ENCODE measurements around the gene VEGFB.

VEGFB gene

GRCh38 chr11:64246871-64247728 is 12.7 kb downstream of the VEGFB start, which contains the start of gene PPP1R14B:
TSS of gene PPP1R14B (minus strand) at chr11:64246943. CDS start at chr11:64246673, 270 bp downstream.
- DNase-seq (ENCODE audit: low read depth in 2 of 2): peak in 1 of 2 donors; percentile 58

- no peak for DNase-seq (ENCODE audit: low read depth in 2 of 2)
Observed at GRCh38 chr11:64247729-64248531, 13.5 kb downstream of the VEGFB start.

- DNase-seq (ENCODE audit: low read depth in 2 of 2): no peak
Observed at GRCh38 chr11:64248578-64248977, 14.2 kb downstream of the VEGFB start.

GRCh38 chr11:64249038-64249437 is 14.7 kb downstream of the VEGFB start:
- DNase-seq (ENCODE audit: low read depth in 2 of 2): no peak

GRCh38 chr11:64249563-64250414 is 15.4 kb downstream of the VEGFB start:
- no peak for DNase-seq (ENCODE audit: low read depth in 2 of 2)

- DNase-seq (ENCODE audit: low read depth in 2 of 2): no peak
Observed at GRCh38 chr11:64250415-64251015, 16.1 kb downstream of the VEGFB start.

- DNase-seq (ENCODE audit: low read depth in 2 of 2): peak in 1 of 2 donors; percentile 44
Observed at GRCh38 chr11:64251016-64251752, 16.8 kb downstream of the VEGFB start, which contains the start of gene PLCB3. TSS of gene PLCB3 (plus strand) at chr11:64251530. CDS start at chr11:64251650, 120 bp downstream.

GRCh38 chr11:64251753-64252002 is 17.3 kb downstream of the VEGFB start:
- no peak for DNase-seq (ENCODE audit: low read depth in 2 of 2)

GRCh38 chr11:64252003-64252872 is 17.9 kb downstream of the VEGFB start:
- DNase-seq (ENCODE audit: low read depth in 2 of 2): no peak

- no peak for DNase-seq (ENCODE audit: low read depth in 2 of 2)
Observed at GRCh38 chr11:64253043-64253442, 18.7 kb downstream of the VEGFB start.

GRCh38 chr11:64253481-64253880 is 19.1 kb downstream of the VEGFB start:
- no peak for DNase-seq (ENCODE audit: low read depth in 2 of 2)

GRCh38 chr11:64254326-64254725 is 19.9 kb downstream of the VEGFB start:
- no peak for DNase-seq (ENCODE audit: low read depth in 2 of 2)

- no peak for DNase-seq (ENCODE audit: low read depth in 2 of 2)
Observed at GRCh38 chr11:64255135-64256128, 21.0 kb downstream of the VEGFB start.

- no peak for DNase-seq (ENCODE audit: low read depth in 2 of 2)
Observed at GRCh38 chr11:64256300-64256699, 21.9 kb downstream of the VEGFB start.

GRCh38 chr11:64258356-64258755 is 24.0 kb downstream of the VEGFB start:
- no peak for DNase-seq (ENCODE audit: low read depth in 2 of 2)

GRCh38 chr11:64258946-64259532 is 24.7 kb downstream of the VEGFB start:
- no peak for DNase-seq (ENCODE audit: low read depth in 2 of 2)

- no peak for DNase-seq (ENCODE audit: low read depth in 2 of 2)
Observed at GRCh38 chr11:64259533-64260067, 25.2 kb downstream of the VEGFB start.

- DNase-seq (ENCODE audit: low read depth in 2 of 2): no peak
Observed at GRCh38 chr11:64260147-64260708, 25.8 kb downstream of the VEGFB start.

Measured in stimulated activated CD8-positive, alpha-beta memory T cell treated with anti-CD3 and anti-CD28 coated beads, Interleukin-2, amount 100 ng/mL, for 1 hour (primary cell).